Upper lobe of left lung (tissue), 6 donors: ENCODE measurements around the gene FBXL19. TPM values are rescaled to one million over a fixed set of nuclear protein-coding genes. Genes with fewer than 3 reads are reported as not detected.

ENCODE experiments used
- ATAC-seq, 2 donors: fragments of 200-7000 bp; cut with Tn5 transposase; one replicate each; pipeline ENCODE4 v1.9.1; 2022; ENCODE audit warnings: mild to moderate bottlenecking in 2 of 2, moderate library complexity in 2 of 2; ENCODE audit not compliant: low FRiP score in 2 of 2
- DNase-seq, 2 donors: peaks; one replicate each; pipeline ENCODE4 v3.0.0-alpha.2; 2019 to 2020
- H3K27ac ChIP-seq, 4 donors: fragments of 200-600 bp; sonication (generic); one replicate each; pipeline ENCODE4 v1.5.1; 2016 to 2019
- H3K27me3 ChIP-seq, 4 donors: fragments of 200-600 bp; sonication (generic); one replicate each; pipeline ENCODE4 v1.5.1; 2017 to 2019
- H3K36me3 ChIP-seq, 4 donors: fragments of 200-600 bp; sonication (generic); one replicate each; pipeline ENCODE4 v1.5.1; 2016 to 2019
- H3K4me1 ChIP-seq, 4 donors: fragments of 200-600 bp; sonication (generic); one replicate each; pipeline ENCODE4 v1.5.1; 2018 to 2019
- H3K4me3 ChIP-seq, 4 donors: fragments of 200-600 bp; sonication (generic); one replicate each; pipeline ENCODE4 v1.5.1; 2017 to 2019; ENCODE audit warnings: mild to moderate bottlenecking in 2 of 4, moderate library complexity in 1 of 4
- H3K9me3 ChIP-seq, 4 donors: fragments of 200-600 bp; sonication (generic); one replicate each; pipeline ENCODE4 v1.5.1; 2018 to 2019
- EP300 ChIP-seq, 4 donors: sonication (generic); formaldehyde crosslinking; IDR thresholded peaks; one replicate each; pipeline ENCODE4 v1.5.1; 2017; ENCODE audit warnings: antibody characterized with exemption in 4 of 4, control low read depth in 2 of 4
- POLR2A ChIP-seq, 4 donors: fragments of 450-650 bp; IDR thresholded peaks; one replicate each; pipeline ENCODE4 v1.5.1; 2016 to 2017; ENCODE audit warnings: antibody characterized with exemption in 4 of 4, mild to moderate bottlenecking in 2 of 4
- POLR2AphosphoS5 ChIP-seq, 2 donors: sonication (generic); formaldehyde crosslinking; IDR thresholded peaks; one replicate each; pipeline ENCODE4 v1.5.1; 2017; ENCODE audit warnings: antibody characterized with exemption in 2 of 2
- WGBS, 2 donors: methylation state at CpG; one replicate each; pipeline ENCODE4 v1.1.5; 2017 to 2018; 5-methylcytosine and 5-hydroxymethylcytosine counted together
- total RNA-seq, 6 donors: library from RNA; depleted of rRNA in 4 of 6; stranded (reverse); fragments of >200 nt in 4 of 6; gene quantifications; one replicate each; pipeline versions ENCODE4 v1.1.0 to v1.2.1, GENCODE V29; 2016 to 2021
- TF ChIP-seq, protein P1 (sequence below), 6 experiments: fragments of 450-650 bp in 4 of 6; fragments of 200-600 bp in 2 of 6; sonication (generic) in 2 of 6; IDR thresholded peaks; one replicate each; pipeline ENCODE4 v1.5.1; 2016 to 2019; ENCODE audit warnings: antibody characterized with exemption in 6 of 6
- donor health status: DM: no; HTN: no; CAD: no; lungs with moderate emphysema.
- donor health status: DM: no; HTN: yes; CAD: no; lungs with severe emphysema.

The FBXL19 gene
- total RNA-seq, 6 donors from 2014 or later = 7.3 to 40.9 (median 15.5) TPM

DNA sequence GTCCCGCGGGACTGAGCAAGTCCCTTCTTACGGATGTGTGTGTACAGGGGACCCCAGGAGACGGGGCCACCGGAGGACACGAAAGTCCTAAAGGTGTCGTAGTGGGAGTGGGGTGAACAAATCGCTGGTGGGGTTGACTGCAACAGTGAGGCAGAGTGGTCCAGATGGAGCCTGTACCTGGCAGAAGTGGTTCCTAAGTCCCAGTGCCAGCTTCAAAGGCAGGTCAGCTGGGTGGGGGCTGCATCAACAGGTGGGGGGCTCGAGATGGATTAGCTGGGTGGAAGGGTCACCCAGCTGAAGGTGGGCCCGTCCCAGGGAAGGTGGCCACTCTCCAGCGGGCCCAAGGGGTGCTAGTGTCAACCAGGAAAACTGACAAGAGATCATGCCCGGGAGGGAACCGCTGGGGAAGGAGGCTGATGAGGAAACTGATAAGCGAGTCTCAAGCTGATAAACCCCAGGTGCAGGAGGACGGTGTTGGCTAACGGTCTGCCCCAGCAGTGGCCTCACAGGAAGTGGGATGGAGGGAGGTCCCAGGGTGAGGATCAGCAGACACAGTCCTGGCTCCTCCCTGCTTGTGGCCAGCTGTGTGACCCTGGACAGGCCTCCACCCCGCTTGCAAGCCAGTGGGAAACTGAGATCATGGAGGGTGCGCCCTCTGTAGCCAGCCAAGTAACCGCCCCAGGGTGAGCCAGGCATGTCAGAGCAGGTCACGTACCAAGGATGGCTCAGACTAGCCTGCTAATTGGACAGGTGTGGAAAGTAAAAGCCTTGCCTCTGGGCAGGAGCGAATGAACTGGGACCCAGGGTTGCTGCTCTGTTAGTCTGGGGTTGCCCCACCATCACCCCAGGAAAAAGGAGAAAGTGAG is 26.5 kb downstream of the FBXL19 start:
- ATAC-seq = peak; percentile 61 to 85
- WGBS, 2 donors = 7 to 10% methylated on average over 14 to 21 of the region's 21 CpGs
- peaks cover 22 to 46% (median 31%) of the 10 kb centered on the region in 4 donors for H3K4me1 ChIP-seq

GRCh38 chr16:30950516-30951065 is 27.2 kb downstream of the FBXL19 start:
- ATAC-seq = no peak
- no peaks in the 10 kb centered on the region for H3K9me3 ChIP-seq
- no peaks in the 10 kb centered on the region for H3K27me3 ChIP-seq
- WGBS, 2 donors = 68 to 74% methylated on average over 3 to 8 of the region's 8 CpGs
- H3K27ac ChIP-seq = peak overlapping the region; percentile 86 to 99 (median 97)
- DNase-seq = no peak
- peaks cover 0 to 12% (median 0%) of the 10 kb centered on the region in 4 donors for H3K36me3 ChIP-seq
- TF ChIP-seq POLR2A (IDR thresholded peaks at IDR 0.05) = no peak
- no peak for TF ChIP-seq POLR2AphosphoS5 (IDR thresholded peaks at IDR 0.05)
- TF ChIP-seq, protein P1, sequence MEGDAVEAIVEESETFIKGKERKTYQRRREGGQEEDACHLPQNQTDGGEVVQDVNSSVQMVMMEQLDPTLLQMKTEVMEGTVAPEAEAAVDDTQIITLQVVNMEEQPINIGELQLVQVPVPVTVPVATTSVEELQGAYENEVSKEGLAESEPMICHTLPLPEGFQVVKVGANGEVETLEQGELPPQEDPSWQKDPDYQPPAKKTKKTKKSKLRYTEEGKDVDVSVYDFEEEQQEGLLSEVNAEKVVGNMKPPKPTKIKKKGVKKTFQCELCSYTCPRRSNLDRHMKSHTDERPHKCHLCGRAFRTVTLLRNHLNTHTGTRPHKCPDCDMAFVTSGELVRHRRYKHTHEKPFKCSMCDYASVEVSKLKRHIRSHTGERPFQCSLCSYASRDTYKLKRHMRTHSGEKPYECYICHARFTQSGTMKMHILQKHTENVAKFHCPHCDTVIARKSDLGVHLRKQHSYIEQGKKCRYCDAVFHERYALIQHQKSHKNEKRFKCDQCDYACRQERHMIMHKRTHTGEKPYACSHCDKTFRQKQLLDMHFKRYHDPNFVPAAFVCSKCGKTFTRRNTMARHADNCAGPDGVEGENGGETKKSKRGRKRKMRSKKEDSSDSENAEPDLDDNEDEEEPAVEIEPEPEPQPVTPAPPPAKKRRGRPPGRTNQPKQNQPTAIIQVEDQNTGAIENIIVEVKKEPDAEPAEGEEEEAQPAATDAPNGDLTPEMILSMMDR (IDR thresholded peaks at IDR 0.05) = no peak
- no peak for TF ChIP-seq EP300 (IDR thresholded peaks at IDR 0.05)
- peak overlapping the region in 3 of 4 donors; percentile 89 to 99 (median 99) for H3K4me3 ChIP-seq
- H3K4me1 ChIP-seq = peaks cover 22 to 46% (median 31%) of the 10 kb centered on the region in 4 donors

More for the DNA sequence above, 26.5 kb downstream of the FBXL19 start:
- peak overlapping the region; percentile 86 to 99 (median 97) for H3K27ac ChIP-seq
- TF ChIP-seq POLR2A (IDR thresholded peaks at IDR 0.05) (peak in 2 of 4 donors; percentile 79 to 82), POLR2AphosphoS5 (IDR thresholded peaks at IDR 0.05) (peak; percentile 80 to 90), EP300 (IDR thresholded peaks at IDR 0.05) (peak in 1 of 4 donors; percentile 34)
- TF ChIP-seq, protein P1 (IDR thresholded peaks at IDR 0.05) = no peak
- peaks cover 0 to 15% (median 0%) of the 10 kb centered on the region in 4 donors for H3K36me3 ChIP-seq
- no peaks in the 10 kb centered on the region for H3K9me3 ChIP-seq
- DNase-seq = peak in 1 of 2 donors; percentile 91
- H3K27me3 ChIP-seq = no peaks in the 10 kb centered on the region
- peak overlapping the region; percentile 89 to 99 (median 99) for H3K4me3 ChIP-seq

GRCh38 chr16:30951193-30951592 is 27.8 kb downstream of the FBXL19 start:
- DNase-seq (no peak), ATAC-seq (no peak)
- Histone ChIP-seq H3K27me3 (no peaks in the 10 kb centered on the region), H3K4me1 (peaks cover 22 to 46% (median 31%) of the 10 kb centered on the region in 4 donors), H3K9me3 (no peaks in the 10 kb centered on the region), H3K4me3 (no peak overlapping the region), H3K27ac (peak overlapping the region in 3 of 4 donors; percentile 60 to 99 (median 96)), H3K36me3 (peaks cover 0 to 12% (median 0%) of the 10 kb centered on the region in 4 donors)
- TF ChIP-seq, protein P1 (IDR thresholded peaks at IDR 0.05) = no peak
- TF ChIP-seq POLR2A (IDR thresholded peaks at IDR 0.05) (no peak), EP300 (IDR thresholded peaks at IDR 0.05) (no peak), POLR2AphosphoS5 (IDR thresholded peaks at IDR 0.05) (no peak)
- WGBS, 2 donors = 82 to 85% methylated on average over 1 of the region's 1 CpG

GRCh38 chr16:30951750-30952149 is 28.4 kb downstream of the FBXL19 start:
- TF ChIP-seq, protein P1 (IDR thresholded peaks at IDR 0.05) = no peak
- TF ChIP-seq POLR2AphosphoS5 (IDR thresholded peaks at IDR 0.05) (no peak), EP300 (IDR thresholded peaks at IDR 0.05) (no peak), POLR2A (IDR thresholded peaks at IDR 0.05) (no peak)
- WGBS, 2 donors = 40 to 48% methylated on average over 3 of the region's 3 CpGs
- ATAC-seq (no peak), DNase-seq (no peak)
- Histone ChIP-seq H3K4me3 (no peak overlapping the region), H3K9me3 (no peaks in the 10 kb centered on the region), H3K4me1 (peaks cover 25 to 52% (median 35%) of the 10 kb centered on the region in 4 donors), H3K27me3 (no peaks in the 10 kb centered on the region), H3K27ac (peak overlapping the region in 2 of 4 donors; percentile 60 to 99), H3K36me3 (peaks cover 0 to 11% (median 0%) of the 10 kb centered on the region in 4 donors)
